ENCODE data around the gene FOLR3.

DNA sequence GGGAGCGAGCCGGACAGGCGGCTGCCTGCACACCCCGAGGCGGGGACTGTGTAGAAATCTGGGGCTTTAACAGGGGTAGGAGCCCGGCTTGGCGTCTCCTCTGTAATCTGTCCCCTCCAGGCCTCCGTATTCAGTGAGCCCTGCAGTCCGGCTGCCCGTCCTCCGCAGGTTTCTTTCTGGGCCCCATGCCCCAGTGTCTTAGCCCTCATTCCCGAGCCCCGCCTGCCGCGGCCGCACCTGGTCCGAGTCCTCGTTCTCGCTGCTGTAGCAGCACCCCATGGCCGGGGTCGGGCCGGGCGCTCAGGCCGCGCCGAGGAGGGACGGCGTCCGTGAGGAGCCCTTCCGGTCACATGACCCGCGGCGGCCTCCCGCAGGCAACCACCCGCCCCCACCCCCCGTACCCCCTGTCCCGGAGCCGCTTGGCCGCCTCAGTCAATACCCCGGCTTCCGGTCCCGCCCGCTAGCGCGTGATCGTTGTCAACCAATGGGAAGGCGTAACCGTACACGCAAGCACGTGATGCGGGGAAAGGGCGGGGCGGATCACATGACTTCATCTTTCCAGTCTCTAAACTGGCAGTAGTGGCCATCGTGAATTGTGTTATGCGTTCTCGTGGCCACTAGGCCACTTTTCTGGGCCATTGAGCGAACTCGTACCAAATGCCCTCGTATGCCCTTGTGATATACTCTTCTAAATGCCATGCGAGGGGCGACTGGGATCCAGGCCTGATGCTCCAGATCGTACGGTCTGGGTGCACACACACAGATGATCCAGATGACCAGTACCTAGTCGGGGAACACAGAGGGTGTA lies 32.4 kb upstream of the FOLR3 start, which contains the start of gene LAMTOR1:
- TF ChIP-seq, protein P1, sequence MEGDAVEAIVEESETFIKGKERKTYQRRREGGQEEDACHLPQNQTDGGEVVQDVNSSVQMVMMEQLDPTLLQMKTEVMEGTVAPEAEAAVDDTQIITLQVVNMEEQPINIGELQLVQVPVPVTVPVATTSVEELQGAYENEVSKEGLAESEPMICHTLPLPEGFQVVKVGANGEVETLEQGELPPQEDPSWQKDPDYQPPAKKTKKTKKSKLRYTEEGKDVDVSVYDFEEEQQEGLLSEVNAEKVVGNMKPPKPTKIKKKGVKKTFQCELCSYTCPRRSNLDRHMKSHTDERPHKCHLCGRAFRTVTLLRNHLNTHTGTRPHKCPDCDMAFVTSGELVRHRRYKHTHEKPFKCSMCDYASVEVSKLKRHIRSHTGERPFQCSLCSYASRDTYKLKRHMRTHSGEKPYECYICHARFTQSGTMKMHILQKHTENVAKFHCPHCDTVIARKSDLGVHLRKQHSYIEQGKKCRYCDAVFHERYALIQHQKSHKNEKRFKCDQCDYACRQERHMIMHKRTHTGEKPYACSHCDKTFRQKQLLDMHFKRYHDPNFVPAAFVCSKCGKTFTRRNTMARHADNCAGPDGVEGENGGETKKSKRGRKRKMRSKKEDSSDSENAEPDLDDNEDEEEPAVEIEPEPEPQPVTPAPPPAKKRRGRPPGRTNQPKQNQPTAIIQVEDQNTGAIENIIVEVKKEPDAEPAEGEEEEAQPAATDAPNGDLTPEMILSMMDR (conservative IDR thresholded peaks at IDR 0.05; ENCODE audit: low read depth, low read length) = peak; percentile 48
- TF ChIP-seq FOS (IDR thresholded peaks at IDR 0.05; ENCODE audit: low read depth, low read length) (peak; percentile 84; the same call in 1 of the 2 replicates), POLR2A (IDR thresholded peaks at IDR 0.05; ENCODE audit: low read depth, low read length) (peak; percentile 93), RCOR1 (IDR thresholded peaks at IDR 0.05; ENCODE audit: insufficient replicate concordance, low read length) (peak; percentile 42), SMC3 (IDR thresholded peaks at IDR 0.05; ENCODE audit: low read depth, low read length) (peak; percentile 39), MAZ (IDR thresholded peaks at IDR 0.05; ENCODE audit: borderline replicate concordance, low read depth, low read length) (peak; percentile 90), BHLHE40 (IDR thresholded peaks at IDR 0.05; ENCODE audit: low read depth, low read length) (peak; percentile 97), CEBPB (IDR thresholded peaks at IDR 0.05; ENCODE audit: low read depth, low read length) (no peak), RAD21 (IDR thresholded peaks at IDR 0.05; ENCODE audit: low read length) (peak; percentile 37), CHD1 (IDR thresholded peaks at IDR 0.05; ENCODE audit: low read depth, low read length) (no peak)

All from IMR-90 (cell line).